GM12872 (cell line): ENCODE measurements around the gene C19orf12.

Experiments used
- TF ChIP-seq, protein P1 (sequence below): IDR thresholded peaks from 3 replicates; pipeline ENCODE4 v1.5.1; 2011; ENCODE audit warnings: low read depth, mild to moderate bottlenecking, low read length, moderate library complexity; ENCODE audit not compliant: insufficient read depth

C19orf12 gene

DNA sequence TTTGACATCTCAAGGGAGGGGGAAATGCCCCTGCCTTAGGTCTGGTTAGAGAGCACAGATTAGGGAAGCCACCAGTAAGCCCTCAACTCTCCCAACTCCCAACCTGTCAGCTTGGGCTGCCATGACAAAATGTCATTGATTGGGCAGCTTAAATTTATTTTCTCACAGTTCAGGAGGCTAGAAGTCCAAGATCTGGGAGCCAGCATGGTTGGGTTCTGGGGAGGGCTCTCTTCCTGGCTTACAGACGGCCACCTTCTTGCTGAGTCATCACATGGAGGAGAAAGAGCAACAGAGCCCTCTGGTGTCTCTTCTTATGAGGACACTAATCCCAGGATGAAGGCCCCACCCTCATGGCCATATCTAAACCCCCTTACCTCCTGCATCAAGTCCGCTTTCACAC lies 24.2 kb downstream of the C19orf12 start:
- TF ChIP-seq, protein P1, sequence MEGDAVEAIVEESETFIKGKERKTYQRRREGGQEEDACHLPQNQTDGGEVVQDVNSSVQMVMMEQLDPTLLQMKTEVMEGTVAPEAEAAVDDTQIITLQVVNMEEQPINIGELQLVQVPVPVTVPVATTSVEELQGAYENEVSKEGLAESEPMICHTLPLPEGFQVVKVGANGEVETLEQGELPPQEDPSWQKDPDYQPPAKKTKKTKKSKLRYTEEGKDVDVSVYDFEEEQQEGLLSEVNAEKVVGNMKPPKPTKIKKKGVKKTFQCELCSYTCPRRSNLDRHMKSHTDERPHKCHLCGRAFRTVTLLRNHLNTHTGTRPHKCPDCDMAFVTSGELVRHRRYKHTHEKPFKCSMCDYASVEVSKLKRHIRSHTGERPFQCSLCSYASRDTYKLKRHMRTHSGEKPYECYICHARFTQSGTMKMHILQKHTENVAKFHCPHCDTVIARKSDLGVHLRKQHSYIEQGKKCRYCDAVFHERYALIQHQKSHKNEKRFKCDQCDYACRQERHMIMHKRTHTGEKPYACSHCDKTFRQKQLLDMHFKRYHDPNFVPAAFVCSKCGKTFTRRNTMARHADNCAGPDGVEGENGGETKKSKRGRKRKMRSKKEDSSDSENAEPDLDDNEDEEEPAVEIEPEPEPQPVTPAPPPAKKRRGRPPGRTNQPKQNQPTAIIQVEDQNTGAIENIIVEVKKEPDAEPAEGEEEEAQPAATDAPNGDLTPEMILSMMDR = peak; percentile 60

DNA sequence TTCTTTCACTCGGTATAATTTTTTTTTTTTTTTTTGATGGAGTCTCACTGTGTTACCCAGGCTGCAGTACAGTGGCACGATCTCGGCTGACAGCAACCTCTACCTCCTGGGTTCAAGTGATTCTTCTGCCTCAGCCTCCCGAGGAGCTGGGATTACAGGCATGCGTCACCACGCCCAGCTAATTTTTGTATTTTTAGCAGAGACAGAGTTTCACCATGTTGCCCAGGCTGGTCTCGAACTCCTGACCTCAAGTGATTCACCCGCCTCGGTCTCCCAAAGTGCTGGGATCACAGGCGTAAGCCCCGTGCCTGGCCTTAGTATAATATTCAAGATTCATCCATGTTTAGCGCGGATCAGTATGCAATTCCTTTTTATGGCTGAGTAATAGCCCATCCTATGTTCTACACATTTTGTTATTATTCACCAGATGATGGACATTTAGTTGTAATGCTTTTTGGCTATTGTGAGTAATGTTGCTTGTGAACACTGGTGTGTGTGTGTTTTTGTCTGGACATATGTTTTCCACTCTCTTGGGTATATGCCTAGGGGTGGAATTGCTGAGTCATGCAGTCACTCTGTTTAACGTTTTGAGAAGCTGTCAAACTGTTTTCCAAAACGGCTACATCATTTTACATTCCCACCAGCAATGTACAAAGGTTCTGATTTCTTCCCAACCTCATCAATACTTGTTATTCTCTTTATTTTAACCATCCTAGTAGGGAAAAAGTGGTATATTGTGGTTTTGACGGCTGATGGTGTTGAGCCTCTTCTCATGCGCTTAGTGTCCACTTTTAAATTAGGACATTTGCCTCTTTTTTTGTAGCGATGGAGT lies 26.9 kb downstream of the C19orf12 start:
- TF ChIP-seq, protein P1 = no peak

DNA sequence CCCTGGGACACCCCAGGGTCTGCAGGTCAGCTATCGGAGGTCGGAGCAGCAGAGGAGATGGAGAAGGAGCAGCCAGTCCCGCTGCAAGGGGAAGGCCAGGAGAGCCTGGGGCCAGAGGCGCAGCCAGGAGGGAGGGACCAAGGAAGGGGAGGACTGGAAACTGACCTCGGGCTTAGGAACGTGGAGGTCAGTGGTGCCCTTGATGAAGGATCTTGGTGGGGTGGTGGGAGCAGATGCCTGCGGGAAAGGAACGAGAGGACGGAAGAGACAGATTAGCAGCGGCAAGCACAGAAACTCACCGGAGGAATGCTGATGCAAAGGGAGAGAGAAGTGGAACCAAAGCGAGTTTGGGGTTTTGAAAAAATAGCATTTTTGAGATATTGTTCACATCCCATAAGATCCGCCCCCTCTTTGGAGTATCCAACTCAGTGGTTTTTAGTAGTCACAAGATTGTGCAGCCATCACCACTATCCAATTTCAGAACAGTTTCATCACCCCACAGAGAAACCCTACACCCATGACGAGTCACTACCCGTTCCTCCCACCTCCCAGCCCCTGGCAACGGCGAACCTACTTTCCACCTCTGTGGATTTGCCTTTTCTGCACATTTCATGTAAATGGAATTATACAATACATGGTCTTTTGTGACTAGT lies 27.7 kb downstream of the C19orf12 start:
- TF ChIP-seq, protein P1 = no peak

DNA sequence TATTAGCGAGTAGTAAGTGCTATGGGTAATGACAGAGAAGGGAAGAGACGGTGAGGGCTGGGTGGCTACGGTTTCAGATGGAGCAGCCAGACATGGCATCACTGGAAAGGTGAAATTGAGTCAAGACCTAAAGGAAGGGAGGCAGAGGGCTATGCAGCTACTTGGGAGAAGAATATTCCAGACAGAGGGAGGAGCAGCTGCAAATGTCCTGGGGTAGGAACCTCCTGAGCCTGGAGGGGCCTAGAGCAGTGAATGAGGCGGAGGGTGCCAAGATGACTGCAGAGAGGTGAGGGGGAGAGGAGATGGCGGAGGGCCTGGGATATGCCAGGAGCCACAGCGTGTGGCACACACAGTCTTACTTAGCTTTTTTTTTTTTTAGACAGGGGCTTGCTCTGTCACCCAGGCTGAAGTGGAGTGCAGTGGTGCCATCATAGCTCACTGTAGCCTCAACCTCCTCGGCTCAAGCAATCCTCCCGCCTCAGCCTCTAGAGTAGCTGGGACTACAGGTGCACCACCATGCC lies 28.7 kb downstream of the C19orf12 start:
- TF ChIP-seq, protein P1 = no peak

DNA sequence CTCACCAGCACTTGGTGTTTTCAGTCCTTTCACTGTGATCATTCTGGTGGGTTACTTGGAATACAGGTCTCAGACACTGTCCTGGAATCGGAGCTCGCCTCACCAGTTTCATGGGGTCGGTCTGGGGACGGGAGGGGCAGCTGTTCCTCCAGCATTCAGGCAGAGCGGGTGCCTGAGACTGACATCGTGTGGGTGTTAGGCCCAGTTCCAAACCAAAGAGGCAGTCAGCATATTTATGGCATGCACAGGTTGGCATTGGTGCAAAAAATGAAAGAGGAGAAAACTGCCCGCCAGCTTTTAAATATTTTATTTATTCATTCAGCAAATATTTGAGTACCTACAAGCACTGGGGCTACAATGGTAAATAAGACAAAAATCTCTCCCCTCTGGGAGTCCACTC lies 29.7 kb downstream of the C19orf12 start:
- TF ChIP-seq, protein P1 = no peak

DNA sequence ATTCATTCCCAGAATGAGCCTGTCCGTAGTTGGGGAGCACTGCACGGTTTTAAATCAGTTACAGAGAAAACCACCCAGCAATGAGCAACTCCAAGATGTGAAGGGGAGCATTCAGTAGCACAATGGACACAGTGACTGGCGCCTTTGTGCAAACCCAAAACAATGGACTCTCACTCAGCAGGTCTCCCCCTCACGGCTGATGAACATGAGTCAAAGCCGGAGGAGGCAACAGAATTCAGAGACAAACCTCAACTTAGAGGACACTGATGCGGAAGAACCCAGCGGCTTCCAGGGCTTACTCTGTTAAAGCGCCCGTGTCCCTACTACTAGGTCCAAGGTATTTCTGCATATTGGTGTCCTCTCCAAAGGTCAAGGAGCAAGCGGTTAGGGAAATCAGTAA lies 32.1 kb downstream of the C19orf12 start:
- TF ChIP-seq, protein P1 = no peak

DNA sequence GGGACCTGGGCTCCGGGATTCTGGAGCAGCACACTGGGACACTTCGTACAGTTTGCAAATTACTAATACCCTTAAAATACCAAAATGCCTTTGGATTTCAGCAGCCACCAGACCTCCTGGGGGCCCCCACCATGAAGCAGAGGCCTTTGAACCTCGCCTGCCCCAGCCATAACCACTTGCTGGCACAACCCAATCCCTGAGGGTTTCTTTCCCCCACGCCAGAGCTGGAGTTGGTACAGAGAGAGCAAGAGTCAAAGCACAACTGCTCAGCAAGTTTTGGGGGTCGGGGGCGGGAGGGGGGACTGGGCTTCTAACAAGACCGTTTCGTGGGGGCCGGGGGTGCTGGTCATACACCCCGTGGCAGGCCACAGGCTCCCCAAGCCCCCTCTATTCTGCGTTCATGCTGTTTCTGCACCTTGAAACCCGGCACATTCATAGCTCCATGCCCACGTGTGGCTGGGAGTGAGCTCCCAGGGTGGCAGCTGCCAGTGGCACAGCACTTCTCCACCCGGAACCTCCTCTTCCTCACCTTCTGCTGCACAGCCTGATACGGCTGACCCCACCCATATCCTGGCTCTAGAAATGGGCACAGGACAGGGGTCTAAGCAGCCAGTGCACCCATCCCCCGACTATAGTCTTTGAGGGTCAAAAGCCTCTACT lies 32.7 kb downstream of the C19orf12 start:
- TF ChIP-seq, protein P1 = no peak
